MCF 10A (cell line): ENCODE results near the gene C9orf72. TPM values are rescaled to one million over a fixed set of nuclear protein-coding genes. Genes with fewer than 3 reads are reported as not detected.

Experiments used
- BruUV-seq: library from RNA; stranded (reverse); fragments of 400-500 nt; replicated peaks from 2 replicates; lab custom pipeline; 2021; lab: Mats Ljungman, UMichigan
- CTCF ChIA-PET: fragments of 300-600 bp; sonication (Branson Sonifier 250); formaldehyde crosslinking; extraction: SDS; loops from one replicate; lab custom pipeline; 2021; ENCODE audit warnings: antibody characterized with exemption, inconsistent platforms; lab: Yijun Ruan, JAX
- POLR2A ChIA-PET: fragments of 300-600, 350-650 bp; sonication (Branson Sonifier 250); formaldehyde crosslinking; extraction: SDS; loops from one replicate; lab custom pipeline; 2020; ENCODE audit warnings: antibody characterized with exemption, inconsistent platforms; lab: Yijun Ruan, JAX
- DNase-seq: peaks from one replicate; pipeline ENCODE4 v3.0.0-alpha.2; 2018; ENCODE audit not compliant: unreplicated experiment
- H3K27ac Mint-ChIP-seq: one replicate; pipeline ENCODE4 v1.8.0; 2022; ENCODE audit warnings: mild to moderate bottlenecking, low read depth, mixed read lengths; ENCODE audit not compliant: unreplicated experiment
- H3K27me3 Mint-ChIP-seq: one replicate; pipeline ENCODE4 v1.8.0; 2022; ENCODE audit warnings: mixed read lengths; ENCODE audit not compliant: insufficient read depth, unreplicated experiment
- H3K36me3 Mint-ChIP-seq: one replicate; pipeline ENCODE4 v1.8.0; 2022; ENCODE audit warnings: mild to moderate bottlenecking, moderate library complexity, mixed read lengths; ENCODE audit not compliant: insufficient read depth, unreplicated experiment
- H3K4me1 Mint-ChIP-seq: one replicate; pipeline ENCODE4 v1.8.0; 2022; ENCODE audit warnings: mixed read lengths; ENCODE audit not compliant: insufficient read depth, unreplicated experiment
- H3K4me3 Mint-ChIP-seq: one replicate; pipeline ENCODE4 v1.8.0; 2022; ENCODE audit warnings: mild to moderate bottlenecking, moderate library complexity, mixed read lengths; ENCODE audit not compliant: unreplicated experiment
- H3K9me3 Mint-ChIP-seq: one replicate; pipeline ENCODE4 v1.8.0; 2022; ENCODE audit warnings: mixed read lengths; ENCODE audit not compliant: unreplicated experiment
- CTCF ChIP-seq: fragments of 200-600 bp; IDR thresholded peaks from one replicate; pipeline ENCODE4 v1.8.0; 2022; ENCODE audit warnings: antibody characterized with exemption, mild to moderate bottlenecking; ENCODE audit not compliant: unreplicated experiment
- intact Hi-C: fragments of 100-400 bp; cut with micrococcal nuclease; formaldehyde crosslinking; loops from 2 replicates; pipeline ENCODE4 v1.14.1; 2022
- total RNA-seq: library from RNA; stranded (reverse); gene quantifications from 2 replicates; pipeline ENCODE4 v1.2.3, GENCODE V29; 2022

The C9orf72 gene
- total RNA-seq, 1 experiment from 2014 or later: 10.0 TPM

GRCh38 chr9:27532046-27532445 is 41.2 kb downstream of the C9orf72 start:
- TF ChIP-seq CTCF: no peak
- H3K9me3 Mint-ChIP-seq: no peaks in the 10 kb centered on the region
- H3K4me3 Mint-ChIP-seq: no peak overlapping the region
- H3K27me3 Mint-ChIP-seq: no peaks in the 10 kb centered on the region
- H3K4me1 Mint-ChIP-seq: peaks cover 11% of the 10 kb centered on the region
- POLR2A ChIA-PET: interaction anchor here (1.4 to 1.8 kb wide), 2 partner anchors 170 to 199 kb away, joined by 5 read pairs; no protein-coding TSS in a partner anchor
- H3K36me3 Mint-ChIP-seq: peaks cover 5% of the 10 kb centered on the region
- H3K27ac Mint-ChIP-seq: no peak overlapping the region
- DNase-seq: no peak
- BruUV-seq: no TSS peak
- intact Hi-C loops: no loop called here
- CTCF ChIA-PET: interaction anchor here (0.5 to 1.0 kb wide), 5 partner anchors 9 to 233 kb away, joined by 3 to 5 read pairs (median 4); no protein-coding TSS in a partner anchor

GRCh38 chr9:27530915-27531755 is 42.1 kb downstream of the C9orf72 start:
- Mint-ChIP-seq H3K9me3 (no peaks in the 10 kb centered on the region), H3K27me3 (no peaks in the 10 kb centered on the region), H3K36me3 (peaks cover 5% of the 10 kb centered on the region), H3K4me3 (no peak overlapping the region), H3K27ac (no peak overlapping the region), H3K4me1 (peaks cover 17% of the 10 kb centered on the region)
- TF ChIP-seq CTCF: no peak
- ChIA-PET POLR2A (interaction anchor here (0.7 to 3.8 kb wide), 6 partner anchors 8 to 198 kb away, joined by 3 to 34 read pairs (median 14); no protein-coding TSS in a partner anchor), CTCF (interaction anchor here (0.6 to 2.6 kb wide), 15 partner anchors 8 to 208 kb away, joined by 3 to 69 read pairs (median 4); no protein-coding TSS in a partner anchor)
- DNase-seq: no peak
- no TSS peak for BruUV-seq
- intact Hi-C loops: no loop called here

- BruUV-seq: no TSS peak
- Mint-ChIP-seq H3K27me3 (no peaks in the 10 kb centered on the region), H3K36me3 (peaks cover 5% of the 10 kb centered on the region), H3K27ac (peak within 1 kb of the TSS; percentile 87), H3K4me3 (peak within 1 kb of the TSS; percentile 94), H3K9me3 (no peaks in the 10 kb centered on the region), H3K4me1 (peaks cover 18% of the 10 kb centered on the region)
- ChIA-PET CTCF (interaction anchor here (0.5 to 2.6 kb wide), 43 partner anchors 9 to 269 kb away, joined by 3 to 69 read pairs (median 4); no protein-coding TSS in a partner anchor), POLR2A (interaction anchor here (0.7 to 3.8 kb wide), 20 partner anchors 10 to 544 kb away, joined by 3 to 34 read pairs (median 4); no protein-coding TSS in a partner anchor)
- intact Hi-C loops: loop anchor here (1.0 to 10.0 kb wide), 5 partner anchors 19 to 495 kb away; no protein-coding TSS in a partner anchor
- peak; percentile 89 for TF ChIP-seq CTCF
- DNase-seq: peak; percentile 71
These were observed 43.7 kb downstream of the C9orf72 start, which contains the start of gene MOB3B for GRCh38 chr9:27529316-27530278. MOB3B (minus strand) TSS chr9:27529814; CDS start chr9:27455550, 74,264 bp downstream.
